Fibroblast of skin of abdomen (primary cell): Measurements from ENCODE around the gene TIMM17A. TPM values are rescaled to one million over a fixed set of nuclear protein-coding genes. Genes with fewer than 3 reads are reported as not detected.

Experiments
- DNase-seq: peaks from one replicate; pipeline ENCODE4 v3.0.0-alpha.2; 2013
- polyA plus RNA-seq, 2 experiments: library from polyadenylated mRNA; unstranded; fragments of 120-200 nt; gene quantifications; one replicate each; pipeline ENCODE4 v1.2.1, GENCODE V29; 2013; ENCODE audit not compliant: insufficient read length in 2 of 2

TIMM17A gene
- 90.0 TPM for polyA plus RNA-seq (2013, experiment 1 of 2; ENCODE audit: insufficient read length)
- polyA plus RNA-seq (2013, experiment 2 of 2; ENCODE audit: insufficient read length), result 92.8 TPM

DNA sequence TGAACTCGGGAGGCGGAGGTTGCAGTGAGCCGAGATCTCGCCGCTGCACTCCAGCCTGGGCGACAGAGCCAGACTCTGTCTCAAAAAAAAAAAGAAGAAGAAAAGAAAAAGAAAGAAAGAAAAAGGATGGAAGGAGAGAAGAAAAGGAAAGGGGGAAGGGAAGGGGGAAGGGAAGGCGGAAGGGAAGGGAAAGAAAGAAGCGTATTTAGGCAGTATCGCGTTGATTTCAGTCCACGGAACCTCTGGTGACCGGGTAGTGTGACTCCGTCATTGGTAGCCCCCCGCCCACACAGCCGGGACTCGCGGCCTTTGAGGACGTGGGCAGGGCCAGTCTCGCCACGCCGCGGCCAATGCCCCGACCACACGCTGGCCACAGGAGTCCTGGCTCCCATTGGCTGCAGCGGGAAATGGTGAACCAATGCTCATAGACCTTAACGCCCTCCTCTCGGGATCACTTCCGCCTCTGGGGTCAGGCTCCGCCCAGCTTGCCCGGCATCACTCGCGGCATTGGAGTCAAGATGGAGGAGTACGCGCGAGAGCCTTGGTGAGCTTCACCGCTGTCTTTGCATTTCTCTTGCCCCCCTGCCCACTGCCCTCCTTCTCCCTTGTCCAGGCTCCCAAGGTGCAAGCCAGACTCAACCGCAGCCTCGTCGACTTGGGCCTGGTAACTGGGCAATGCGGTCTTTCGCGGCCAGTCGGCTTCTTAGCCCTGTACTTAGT is at the start of gene TIMM17A:
TIMM17A (plus strand) TSS at position 495 of the 720 bp plus-strand sequence; CDS start at position 519, 24 bp downstream.
- DNase-seq, result peak; percentile 99

DNA sequence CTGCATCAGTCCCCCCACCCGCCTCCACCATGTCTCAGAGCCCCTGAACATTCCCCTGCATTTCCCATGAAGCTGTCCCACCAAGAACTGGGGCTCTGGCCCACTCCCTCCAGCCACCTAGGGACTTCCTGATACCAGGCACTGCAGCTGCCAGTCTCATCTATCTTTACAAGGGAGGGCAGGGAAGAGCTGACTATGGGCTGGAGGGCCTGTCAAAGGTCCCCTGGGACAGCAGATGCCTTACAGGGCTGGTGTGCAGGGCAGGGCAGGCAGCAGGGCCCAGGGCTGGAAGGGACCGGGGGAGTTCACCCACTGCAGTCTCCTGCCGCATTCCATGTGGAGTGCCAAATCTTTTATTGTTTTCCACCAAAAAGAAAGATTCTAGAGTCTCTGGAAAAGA is 49.0 kb upstream of the TIMM17A start:
- no peak for DNase-seq

DNA sequence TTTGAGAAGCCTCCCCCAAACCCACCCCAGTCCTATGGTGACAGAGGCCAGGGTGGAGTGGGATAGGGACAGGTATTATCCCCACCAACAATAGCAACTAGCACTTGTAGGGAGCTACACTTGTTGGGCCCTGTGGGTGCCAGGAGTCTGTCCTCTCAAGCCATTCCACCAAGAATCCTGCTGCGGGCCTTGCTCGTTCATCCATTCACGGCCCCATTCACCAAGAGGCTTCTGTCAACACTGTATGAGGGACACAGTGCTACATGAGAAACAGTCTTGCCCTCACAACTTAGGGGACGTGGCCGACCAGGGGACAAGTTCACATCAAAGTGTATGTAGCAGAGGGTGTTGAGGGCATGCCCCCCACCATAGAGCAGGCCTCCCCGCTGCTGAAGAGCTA is 47.7 kb upstream of the TIMM17A start:
- DNase-seq, result no peak

DNA sequence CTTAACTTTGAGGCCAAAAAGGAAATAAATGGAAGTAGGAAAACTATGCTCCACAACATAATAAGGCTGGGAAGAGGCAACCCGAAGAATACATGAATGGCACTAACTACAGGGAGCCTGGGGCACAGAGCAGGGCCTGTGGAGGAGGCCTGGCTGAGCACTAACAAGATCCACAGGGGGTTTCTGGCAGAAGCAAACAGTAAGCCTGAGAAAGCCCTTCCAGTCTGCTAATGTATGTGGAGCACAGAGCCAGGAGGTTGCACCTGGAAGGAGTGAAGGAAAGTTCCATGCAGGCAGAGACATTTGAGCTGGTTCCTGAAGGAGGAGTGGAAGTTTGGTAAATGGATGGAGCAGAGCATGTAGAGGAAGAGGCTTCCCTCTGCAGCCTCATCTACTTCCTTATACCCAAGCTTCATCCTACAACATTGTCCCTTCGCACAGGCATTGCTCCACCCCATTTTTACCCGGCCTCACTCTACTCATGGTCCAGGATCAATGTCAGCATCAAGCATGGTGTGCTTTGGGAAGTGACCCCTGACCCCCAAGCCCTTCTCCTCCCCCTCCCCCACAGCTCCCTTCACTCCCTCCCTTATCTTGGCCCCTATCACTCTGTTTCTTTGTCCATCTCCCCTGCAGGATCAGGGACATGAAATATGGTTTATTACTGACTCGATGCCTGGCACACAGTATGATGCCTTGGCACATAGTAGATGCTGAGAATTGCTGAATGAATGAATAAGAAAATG is 43.3 kb upstream of the TIMM17A start:
- DNase-seq, result no peak

DNA sequence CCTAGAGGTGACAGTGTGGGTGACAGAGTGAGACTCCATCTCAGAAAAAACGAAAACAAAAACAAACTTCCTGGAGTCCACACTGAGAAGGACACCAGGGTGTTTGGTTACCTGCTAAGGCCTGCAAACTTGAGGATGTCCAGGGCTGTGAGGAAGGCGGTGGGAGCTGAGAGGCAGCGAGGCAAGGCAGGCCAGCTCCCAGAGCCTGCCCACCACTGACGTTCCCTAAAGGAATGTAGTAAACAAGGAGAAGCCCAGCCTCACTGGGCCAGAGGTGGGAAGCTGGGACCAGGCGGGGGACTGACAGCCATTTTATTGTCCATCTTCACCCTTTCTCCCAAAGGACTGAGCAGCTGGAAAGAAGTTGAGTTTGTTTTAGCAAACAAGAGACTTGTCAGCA is 42.5 kb upstream of the TIMM17A start:
- DNase-seq, result peak; percentile 47

DNA sequence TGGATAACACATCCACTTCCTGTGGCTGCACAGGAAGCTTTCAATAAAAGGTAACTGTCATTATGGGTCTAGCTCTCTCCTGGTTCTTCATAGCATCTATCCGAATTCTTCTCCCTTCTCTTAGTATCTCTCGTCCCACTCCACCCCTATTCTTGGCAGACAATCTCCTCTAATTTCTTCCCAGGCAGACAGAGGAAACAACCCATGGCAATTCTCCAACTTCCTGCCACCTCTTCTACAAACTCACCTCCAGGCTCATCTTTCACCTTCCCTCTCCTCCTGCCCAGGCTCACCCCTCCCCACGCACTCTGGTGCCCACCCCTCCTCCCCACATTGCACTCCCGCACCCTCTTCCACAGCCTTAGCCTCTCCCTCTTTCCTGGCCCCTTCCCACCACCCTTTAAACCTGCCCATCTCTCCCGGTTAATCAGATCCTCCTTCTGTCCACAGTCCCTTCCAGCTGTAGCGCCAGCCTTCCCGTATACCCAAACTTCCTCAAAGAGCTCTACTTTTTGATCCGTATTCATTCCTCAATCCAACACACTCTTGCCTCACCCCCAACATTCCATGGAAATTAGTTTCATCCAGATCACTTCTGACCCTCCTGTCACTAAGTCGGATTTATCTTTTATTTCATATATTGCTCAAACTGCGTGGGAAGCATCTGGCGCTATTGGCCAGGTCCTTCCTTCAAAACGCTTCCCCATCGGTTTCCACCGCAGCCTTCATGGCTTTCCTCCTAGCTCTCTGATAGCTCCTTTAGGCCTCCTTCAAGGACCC is 40.7 kb upstream of the TIMM17A start:
- DNase-seq, result peak; percentile 85

DNA sequence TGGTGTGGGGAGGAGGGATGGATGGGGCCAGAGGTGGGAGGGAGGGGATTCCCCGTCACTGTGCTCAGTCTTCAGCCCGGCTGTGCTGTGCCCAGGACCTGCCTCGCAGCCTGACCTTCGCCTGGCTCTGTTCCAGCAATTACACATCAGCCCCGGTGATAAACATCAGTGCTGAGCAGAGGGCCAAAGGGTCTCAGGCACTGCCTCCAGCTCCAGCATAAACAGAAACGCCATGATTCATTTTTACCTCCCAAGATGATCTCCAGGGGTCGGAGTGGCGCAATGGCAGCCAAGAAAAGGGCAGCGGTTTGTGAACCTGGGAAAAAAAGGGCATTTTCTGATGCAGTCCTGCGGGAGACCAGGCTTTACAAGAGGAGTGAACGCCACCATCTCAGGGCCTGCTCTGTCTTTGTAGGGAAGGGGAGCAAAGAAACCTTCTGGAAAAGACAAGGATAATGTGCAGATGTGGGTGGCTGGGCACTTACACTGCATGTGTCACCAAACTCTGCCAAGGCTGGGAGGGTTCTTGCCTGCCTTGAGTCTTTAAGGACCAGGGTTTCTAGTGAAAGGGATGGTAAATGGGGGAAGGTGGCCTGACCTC is 38.6 kb upstream of the TIMM17A start:
- peak; percentile 77 for DNase-seq

DNA sequence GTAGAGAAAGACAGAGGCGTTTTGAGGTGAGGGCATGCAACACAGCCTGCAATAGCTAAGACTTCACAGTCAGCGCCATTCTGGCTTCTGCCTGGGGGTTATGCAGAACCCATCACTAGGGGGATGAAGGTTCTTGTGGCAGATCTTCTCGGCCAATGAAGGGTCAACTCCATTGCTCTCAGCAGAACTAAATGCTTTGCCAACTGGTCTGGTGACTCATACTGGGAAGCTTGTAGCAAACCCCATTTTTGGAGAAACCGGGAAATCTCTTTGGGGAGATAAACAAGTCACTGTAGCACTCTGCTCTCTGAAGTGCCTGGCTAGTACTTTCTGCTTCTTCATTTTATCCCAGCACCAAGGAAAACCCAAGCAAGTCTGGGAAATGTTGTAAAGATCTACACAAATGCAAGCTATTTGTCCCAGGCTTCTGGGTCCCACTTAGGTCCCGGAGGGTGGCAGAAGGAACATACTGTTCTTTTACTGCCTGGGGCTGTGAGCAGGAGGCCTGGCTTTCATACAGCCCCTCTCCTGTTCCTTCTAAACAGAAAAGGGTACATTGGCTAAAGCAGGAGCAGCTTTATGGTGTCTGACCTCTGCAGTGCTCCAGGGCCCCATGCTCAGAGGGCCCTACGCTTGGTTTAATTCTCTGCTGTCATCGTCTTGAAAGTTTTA is 37.8 kb upstream of the TIMM17A start:
- peak; percentile 70 for DNase-seq

DNA sequence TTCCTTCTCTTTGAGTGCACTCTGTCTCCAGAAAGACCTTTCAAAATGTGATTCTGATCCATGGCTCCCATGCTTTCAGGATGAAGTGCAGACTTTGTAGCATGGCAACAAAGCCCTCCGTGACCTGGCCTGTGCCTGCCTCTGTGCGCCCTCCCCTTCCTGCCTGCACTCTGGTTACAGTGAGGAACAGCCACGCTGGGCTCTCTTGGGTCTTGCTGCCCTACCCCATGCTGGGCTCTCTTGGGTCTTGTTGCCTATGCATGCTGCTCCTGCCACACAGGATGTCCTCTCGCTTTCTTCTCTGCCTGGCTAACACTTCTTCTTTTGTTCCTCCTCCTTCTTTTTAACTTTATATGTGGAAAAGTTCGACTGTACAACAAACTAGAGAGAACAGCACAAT is 37.0 kb upstream of the TIMM17A start:
- DNase-seq, result no peak

DNA sequence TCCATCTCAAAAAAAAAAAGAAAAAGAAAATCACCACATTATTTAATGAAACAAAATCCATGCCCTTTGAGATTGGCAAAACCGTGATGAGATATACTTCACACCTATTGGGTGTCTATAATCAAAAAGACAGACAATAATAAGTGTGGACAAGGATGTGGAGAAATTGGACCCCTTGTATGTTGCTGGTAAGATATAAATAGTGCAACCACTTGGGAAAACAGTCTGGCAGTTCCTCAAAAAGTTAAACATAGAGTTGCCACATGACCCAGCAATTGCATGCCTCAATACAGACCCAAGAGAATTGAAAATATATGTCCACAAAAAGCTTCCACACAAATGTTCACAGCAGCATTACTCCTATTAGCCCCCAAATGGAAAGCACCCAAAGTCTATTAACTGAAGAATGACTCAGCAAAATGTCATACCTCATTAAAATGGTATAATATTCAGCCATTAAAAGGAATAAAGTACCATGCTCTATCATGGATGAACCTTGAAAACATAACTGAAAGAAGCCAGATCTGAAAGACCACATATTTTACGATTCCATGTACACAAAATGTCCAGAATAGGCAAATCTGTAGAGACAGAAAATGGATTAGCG is 33.2 kb upstream of the TIMM17A start:
- no peak for DNase-seq

DNA sequence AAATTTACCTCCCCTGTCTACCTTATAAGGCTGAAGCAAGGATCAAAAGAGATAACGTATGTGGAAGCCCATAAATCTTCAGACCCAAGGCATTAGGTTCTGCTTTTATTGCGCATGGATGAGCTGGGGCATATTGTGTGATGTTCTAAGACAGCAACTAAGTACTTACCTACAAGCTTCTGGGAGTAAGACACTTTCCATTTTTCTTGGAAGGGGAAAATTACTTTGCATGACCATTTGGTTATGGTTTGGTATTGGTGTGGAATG is 30.1 kb upstream of the TIMM17A start:
- no peak for DNase-seq

DNA sequence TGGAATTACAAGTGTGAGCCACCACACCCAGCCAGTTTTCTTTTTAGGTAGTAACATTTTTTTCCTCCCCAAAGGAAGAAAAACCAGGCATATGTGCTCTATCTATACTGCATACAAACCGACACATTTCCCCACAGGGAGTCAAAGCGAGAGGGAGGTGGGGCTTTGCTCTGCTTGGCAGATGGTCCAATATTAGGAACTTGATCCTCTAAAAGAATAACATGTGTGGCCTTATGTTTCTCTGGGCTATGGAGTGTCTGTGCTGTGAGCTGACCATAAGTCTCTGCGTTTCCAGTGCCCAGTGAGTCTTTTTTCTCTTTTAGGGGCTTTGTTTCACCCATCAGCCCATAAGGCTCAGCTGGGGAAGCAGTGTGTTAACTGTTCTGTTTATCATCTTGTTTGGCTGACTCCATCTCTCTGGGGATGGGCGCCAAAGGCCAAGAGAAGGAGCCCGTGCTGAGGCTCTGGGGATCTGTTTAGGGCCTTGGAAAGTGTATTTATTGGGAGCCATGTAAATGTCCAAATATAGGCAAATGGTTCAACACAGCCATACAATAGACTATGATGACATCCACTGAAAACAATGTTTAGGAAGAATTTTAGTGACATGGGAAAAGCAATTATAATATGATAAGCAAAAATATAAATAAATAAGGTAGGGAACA is 29.2 kb upstream of the TIMM17A start:
- DNase-seq, result peak; percentile 35

DNA sequence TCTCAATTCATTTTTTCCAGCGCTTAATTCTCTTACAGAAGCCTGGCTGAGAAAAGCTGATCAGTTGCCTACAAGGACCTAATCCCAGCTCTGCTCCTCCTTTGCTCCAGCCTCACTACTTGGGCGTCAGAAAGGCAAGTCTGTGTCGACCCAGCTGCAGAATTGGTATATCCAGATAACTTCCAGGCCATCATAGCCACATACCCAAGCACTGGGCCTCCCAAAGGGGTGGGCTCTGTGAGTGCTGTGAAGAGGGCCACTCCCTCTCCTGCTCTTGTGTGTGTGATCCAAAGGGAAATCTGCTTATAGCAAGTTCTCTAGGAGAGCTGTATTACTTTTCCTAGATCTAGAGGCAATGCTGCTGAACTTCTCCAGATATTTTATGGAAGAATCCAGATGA is 27.0 kb upstream of the TIMM17A start:
- no peak for DNase-seq

DNA sequence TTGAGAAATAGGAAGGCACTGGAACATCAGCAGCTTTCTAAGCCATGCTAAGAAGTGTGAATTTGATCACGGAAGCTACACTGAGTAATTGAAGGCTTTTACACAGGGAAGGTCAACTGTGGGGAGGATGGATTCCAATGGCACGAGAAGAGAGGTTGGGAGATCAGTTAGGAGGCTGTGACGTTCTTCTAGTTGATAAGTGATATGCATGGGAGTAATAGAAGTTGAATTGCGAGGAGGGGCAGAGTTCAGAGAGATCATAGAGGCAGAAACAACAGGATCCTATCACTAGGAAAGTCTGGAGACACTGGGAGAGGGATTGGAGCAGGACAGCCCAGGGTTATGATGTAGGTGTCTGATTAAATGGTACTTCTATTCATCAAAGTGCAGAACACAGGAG is 25.2 kb upstream of the TIMM17A start:
- DNase-seq, result no peak

DNA sequence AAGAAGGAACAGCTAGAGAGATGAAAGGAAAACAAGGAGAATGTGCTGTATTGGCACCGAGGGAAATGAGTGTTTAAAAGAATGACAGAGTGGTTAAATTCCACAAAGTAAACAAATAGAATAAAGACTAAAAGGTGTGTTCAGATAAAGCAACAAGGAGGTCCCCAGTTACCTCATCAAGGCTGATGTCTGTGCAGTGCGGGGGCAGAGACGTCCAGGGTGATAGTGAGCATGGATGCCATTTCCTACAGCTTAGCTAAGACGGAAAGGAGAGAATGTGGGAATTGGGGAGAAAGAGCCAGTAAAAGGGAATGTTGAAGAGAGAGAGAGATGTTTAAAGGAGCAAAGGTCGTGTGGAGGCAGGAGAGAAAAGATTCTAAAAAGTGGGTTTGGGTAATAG is 24.5 kb upstream of the TIMM17A start:
- no peak for DNase-seq

DNA sequence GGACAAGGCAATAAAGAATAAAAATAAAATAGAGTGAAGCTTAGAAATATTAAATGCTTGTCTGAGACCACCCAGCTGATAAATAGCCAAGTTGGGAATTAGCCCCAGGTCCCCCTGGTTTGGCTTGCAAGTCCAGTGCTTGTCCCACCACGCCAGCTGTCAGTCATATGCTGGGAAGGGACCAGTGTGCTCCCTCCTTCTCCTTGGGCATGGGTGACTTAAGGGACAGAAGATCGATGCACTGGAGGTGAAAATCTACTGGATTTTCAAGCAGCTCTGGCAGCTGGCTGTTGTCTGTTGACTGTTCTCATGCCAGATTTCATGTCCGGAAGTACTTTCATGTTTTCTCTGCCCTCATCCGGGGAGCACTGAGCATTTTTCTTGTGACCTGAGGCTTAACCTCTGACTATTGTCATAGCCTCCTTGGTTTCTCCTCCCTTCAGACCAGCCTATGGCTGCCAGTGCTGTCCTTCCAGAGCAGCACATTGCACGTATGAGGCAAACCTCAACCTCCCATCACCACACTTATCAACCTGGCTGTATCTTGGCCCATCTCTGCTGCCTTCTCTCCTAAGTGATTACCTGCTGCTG is 21.4 kb upstream of the TIMM17A start:
- DNase-seq, result no peak

DNA sequence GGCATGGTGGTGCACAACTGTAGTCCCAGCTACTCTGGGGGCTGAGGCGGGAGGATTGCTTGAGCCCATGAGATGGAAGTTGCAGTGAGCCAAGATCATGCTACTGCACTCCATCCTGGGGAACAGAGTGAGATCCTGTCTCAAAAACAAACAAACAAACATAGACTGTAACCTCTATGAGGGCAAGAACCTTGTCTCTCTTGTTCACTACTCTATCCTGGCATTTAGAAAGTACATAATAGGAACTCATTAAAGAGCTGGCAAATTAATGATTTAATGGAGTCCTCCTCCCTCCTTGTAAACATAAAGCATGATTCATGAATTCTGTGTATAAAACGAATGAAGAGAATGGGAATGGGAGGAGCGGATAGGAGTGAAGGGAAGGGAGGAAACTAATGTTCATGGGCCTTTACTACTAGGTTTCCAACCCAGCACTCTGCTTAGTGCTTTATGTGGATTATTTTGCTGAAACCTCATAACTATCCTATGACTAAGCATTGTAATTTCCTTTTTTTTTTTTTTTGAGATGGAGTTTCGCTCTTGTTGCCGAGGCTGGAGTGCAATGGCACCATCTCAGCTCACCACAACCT is 17.6 kb upstream of the TIMM17A start:
- peak; percentile 83 for DNase-seq

DNA sequence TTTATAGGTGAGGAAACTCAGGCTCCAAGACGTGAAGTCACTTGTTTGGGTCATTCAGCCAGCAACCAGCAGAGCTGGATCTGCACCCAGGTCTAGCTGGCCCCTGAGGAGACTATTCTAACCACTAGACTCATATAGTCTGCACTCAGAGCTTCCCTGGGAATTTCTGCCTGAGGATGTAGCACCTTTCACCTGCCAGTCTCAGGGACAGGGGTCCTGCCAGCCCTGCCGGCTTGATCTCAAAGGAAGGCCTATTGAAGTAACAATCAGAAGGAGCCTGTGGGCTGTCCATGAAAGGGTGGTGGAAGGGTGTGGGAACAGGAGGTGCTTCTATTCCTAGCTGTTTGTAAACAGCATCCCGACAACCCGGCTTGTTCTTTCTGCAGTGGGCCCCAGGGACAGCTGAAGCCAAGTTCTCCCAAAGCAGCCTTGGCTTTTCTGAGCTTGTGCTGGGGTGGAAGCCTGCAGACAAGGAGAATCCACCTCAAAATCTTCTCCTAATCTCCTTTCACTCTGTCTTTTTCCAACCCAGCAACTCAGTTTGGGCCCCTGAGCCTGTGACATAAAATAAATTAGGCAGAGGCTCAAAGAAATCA is 16.8 kb upstream of the TIMM17A start:
- no peak for DNase-seq

DNA sequence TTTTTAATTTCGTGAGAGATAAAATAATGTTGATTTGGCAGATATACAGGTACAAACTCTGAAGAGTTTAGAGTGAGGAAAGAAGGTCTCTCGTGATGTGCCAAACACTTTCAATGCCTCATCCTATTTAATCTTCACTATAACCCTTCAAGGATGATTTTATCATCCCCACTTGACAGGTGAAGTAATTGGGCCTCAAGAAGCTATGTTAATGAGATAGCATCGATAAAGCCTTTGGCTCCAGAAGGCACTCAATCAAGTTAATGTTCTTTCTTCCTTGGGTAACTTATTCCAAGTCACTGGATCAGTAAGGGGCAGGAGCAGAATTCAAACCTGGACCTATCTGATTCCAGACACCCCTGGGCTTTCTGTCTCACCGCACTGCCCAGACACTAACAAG is 16.2 kb upstream of the TIMM17A start:
- no peak for DNase-seq

DNA sequence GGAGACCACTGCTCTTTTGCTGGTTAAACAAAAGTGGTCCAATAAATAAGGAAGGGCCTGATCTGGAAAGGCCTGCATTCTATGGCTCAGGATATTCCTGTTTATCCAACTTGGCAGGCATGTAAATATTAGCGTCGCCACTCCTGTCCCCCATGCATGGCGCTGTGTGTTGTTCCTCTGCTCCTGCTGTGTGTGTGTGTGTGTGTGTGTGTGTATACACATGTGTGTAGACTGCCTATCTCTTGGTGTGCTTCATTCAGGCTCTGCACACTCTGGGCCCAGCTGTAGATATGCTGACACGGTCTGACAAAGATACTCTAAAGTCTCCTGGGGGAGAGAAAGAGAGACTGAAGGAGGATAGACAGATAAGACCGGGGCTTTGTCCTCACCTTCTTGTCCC is 15.7 kb upstream of the TIMM17A start:
- DNase-seq, result no peak
